Left cardiac atrium (tissue), 4 donors: ENCODE results near the gene CASZ1. TPM values are rescaled to one million over a fixed set of nuclear protein-coding genes. Genes with fewer than 3 reads are reported as not detected.

Experiments used
- ATAC-seq, 2 donors: fragments of 200-7000 bp; cut with Tn5 transposase; one replicate each; pipeline ENCODE4 v1.9.1; 2020; ENCODE audit warnings: mild to moderate bottlenecking in 2 of 2, moderate library complexity in 2 of 2
- DNase-seq: peaks from one replicate; pipeline ENCODE4 v3.0.0-alpha.2; 2020
- intact Hi-C, 2 donors: fragments of 100-400 bp; cut with DNase I; formaldehyde crosslinking; loops; one replicate each; pipeline versions ENCODE4 v1.14.1 to v1.15.1; 2022 to 2023
- total RNA-seq, 2 donors: library from RNA; stranded (reverse); fragmentation: NEBNext Ultra II Directional; extraction: Animal tissue kit (Norgen Biotek cat#: 25700); gene quantifications; one replicate each; pipeline ENCODE4 v1.2.1, GENCODE V29; 2021
- donor health status: DM: no; HTN: yes; CAD: no.
- donor health status: DM: no; HTN: yes; CAD: no; lungs with severe emphysema.
- donor health status: DM: yes; HTN: yes; CAD: no.
- donor health status: Dilated cardiomyopathy.

The CASZ1 gene
- total RNA-seq, 2 donors from 2014 or later, result 37.6 to 68.2 TPM

DNA sequence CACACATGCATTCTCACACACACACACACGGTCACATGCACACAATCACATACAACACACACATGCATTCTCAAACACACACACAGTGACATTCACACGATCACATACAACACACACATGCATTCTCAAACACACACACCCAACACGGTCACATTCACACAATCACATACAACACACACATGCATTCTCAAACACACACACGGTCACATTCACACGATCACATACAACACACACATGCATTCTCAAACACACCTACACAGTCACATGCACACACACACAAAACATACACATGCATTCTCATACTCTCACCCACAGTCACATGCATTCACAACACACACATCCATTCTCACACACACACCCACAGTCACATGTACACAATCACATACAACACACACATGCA lies 135.0 kb downstream of the CASZ1 start:
- intact Hi-C loops, result loop anchor here in 1 of 2 donors (10.0 kb wide), 1 partner anchor 137 kb away; no protein-coding TSS in a partner anchor
- DNase-seq (no peak), ATAC-seq (no peak)

- DNase-seq (no peak), ATAC-seq (no peak)
- intact Hi-C loops, result loop anchor here in 1 of 2 donors (10.0 kb wide), 1 partner anchor 135 kb away; no protein-coding TSS in a partner anchor
Observed at GRCh38 chr1:10659646-10660540, 136.6 kb downstream of the CASZ1 start.

- intact Hi-C loops, result no loop called here
- no peak for ATAC-seq
Observed at GRCh38 chr1:10659218-10659617, 137.2 kb downstream of the CASZ1 start.

DNA sequence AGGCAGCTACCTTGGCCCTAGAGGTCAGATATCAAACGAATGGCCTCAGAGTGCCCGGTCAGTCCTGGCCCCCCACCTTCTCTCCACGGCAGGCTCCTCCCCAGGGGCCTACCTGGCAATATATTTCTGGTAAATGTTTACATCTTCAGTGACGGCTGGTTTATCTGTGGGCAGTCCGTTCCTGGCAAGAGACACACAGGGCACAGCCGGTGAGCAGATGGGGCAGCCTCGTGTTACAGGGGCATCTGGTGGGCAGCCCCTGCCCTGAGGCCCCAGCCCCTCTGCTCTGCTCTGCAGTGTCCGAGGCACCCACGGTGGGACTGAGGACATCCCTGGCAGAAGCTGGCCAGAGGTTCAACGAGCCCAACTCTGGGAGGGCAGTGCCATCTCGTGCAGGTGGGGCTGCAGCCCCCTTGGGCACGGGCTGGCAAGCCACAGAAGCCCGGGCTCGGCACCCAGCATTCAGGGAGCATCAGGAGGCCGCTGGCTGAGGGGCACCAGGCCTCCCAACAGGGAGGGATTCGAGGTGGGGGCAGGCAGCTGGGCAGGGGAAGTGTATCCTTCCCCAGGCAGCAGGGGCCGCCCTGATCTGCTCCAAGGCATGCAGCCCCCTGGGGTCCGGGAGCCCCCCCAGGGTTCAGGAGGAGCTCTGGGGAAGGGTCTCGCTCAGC lies 137.9 kb downstream of the CASZ1 start:
- DNase-seq (no peak), ATAC-seq (no peak)
- intact Hi-C loops, result no loop called here

More at GRCh38 chr1:10659218-10659617, 137.2 kb downstream of the CASZ1 start:
- DNase-seq, result no peak

GRCh38 chr1:10657088-10657847 lies 139.2 kb downstream of the CASZ1 start:
- intact Hi-C loops, result no loop called here
- peak in 1 of 2 donors; percentile 12 for ATAC-seq
- no peak for DNase-seq

- intact Hi-C loops, result no loop called here
- DNase-seq (no peak), ATAC-seq (no peak)
Observed at GRCh38 chr1:10656431-10656830, 140.0 kb downstream of the CASZ1 start.

GRCh38 chr1:10655002-10655401 lies 141.4 kb downstream of the CASZ1 start:
- DNase-seq (no peak), ATAC-seq (no peak)
- intact Hi-C loops, result no loop called here

DNA sequence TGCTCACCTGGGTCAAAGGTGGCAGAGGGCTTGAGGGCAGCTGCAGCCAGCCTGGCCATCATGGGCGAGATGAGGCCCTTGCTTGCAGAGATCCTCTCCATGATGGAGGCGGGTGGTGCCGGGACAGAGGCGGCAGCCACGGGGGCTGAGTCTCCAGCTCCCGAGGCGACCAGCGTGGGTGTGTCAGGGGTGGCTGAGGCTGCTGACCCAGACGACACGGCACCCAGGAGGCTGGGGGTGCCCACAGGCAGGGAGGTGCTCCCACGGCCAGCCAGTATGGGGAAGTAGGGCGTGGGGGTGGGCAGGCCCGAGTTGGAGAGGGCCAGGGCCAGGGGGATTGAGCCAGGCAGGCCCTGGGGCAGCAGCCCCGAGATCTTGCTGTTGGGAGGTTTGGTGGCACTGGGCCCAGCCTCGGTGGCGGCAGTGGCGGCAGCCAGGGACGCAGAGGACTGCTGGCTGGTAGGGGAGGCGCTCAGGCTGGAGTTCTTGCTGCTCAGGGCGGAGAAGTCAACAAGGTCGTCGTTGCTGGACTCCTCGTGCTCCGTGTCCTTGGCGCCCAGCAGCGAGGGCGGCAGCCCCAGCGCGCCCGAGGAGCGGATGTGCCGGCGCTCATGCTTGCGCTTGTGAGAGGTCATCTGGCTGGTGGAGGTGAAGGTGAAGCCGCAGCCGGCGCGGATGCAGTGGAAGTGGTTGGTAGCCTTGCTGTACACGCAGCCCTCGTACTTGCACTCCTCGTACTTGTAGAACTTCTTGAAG lies 142.9 kb downstream of the CASZ1 start:
- no peak for ATAC-seq
- intact Hi-C loops, result no loop called here
- DNase-seq, result no peak

DNA sequence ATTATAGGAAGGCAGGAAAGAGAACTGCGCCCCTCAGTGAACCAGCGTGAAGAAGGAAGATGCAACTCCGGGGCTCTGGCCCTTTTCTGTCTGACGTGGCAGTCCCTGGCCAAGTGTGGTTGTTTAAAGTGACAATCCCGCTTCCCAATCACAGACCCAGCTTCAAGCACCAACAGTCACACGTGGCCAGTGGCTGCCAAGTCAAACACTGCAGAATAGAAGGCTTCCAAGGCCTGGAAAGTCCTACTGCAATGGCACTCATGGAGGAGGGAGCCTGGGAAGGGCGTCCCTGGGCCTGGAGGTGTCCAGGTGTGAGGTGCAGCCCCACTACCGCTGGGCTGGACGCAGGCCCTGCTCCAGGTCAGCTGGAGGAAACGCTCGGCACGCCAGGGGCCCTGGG lies 143.8 kb downstream of the CASZ1 start:
- intact Hi-C loops, result no loop called here
- no peak for ATAC-seq
- no peak for DNase-seq

- no peak for ATAC-seq
- intact Hi-C loops, result no loop called here
- no peak for DNase-seq
Observed at GRCh38 chr1:10651793-10652192, 144.7 kb downstream of the CASZ1 start.

GRCh38 chr1:10651389-10651766 lies 145.1 kb downstream of the CASZ1 start:
- DNase-seq, result no peak
- intact Hi-C loops, result no loop called here
- no peak for ATAC-seq

DNA sequence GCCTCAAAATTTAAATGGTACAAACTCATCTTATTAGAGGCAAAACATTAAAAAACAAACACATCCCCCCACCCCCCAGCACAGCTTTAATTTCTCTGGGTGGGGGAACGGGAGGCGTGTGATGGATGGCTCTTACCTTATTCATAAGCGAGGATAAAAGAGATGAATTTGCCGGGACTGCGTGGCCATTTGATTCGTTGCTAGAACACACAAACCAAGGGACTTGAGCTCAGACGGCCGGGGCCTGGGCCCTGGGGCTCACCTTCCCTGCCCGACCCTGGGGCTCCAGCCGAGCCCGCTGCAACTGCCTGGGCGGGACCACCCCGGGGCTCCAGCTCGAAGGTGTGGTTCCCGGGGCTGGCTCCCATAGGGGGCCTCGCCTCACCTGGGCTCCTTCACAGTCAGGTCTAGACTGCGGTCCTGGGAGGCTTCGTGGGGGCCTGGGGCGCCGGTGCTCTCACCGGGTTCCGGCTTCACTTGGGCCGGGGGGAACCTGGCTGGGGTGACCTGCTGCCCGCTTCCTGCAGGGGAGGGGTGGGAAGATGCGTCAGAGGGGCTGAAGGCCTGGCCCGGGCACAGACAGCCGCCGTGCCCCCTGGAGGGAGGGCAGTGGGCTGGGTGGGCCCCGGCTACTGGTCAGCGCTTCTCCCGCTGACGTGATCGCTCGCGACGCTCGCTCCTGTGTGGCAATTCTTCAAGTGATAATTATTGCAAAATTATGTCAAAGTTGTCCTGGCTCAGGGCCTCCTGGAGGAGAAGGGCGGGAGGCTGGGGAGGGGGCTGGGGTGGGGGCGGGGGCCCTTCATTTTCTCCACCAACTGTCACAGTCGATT lies 145.7 kb downstream of the CASZ1 start:
- DNase-seq (no peak), ATAC-seq (no peak)
- intact Hi-C loops, result no loop called here

DNA sequence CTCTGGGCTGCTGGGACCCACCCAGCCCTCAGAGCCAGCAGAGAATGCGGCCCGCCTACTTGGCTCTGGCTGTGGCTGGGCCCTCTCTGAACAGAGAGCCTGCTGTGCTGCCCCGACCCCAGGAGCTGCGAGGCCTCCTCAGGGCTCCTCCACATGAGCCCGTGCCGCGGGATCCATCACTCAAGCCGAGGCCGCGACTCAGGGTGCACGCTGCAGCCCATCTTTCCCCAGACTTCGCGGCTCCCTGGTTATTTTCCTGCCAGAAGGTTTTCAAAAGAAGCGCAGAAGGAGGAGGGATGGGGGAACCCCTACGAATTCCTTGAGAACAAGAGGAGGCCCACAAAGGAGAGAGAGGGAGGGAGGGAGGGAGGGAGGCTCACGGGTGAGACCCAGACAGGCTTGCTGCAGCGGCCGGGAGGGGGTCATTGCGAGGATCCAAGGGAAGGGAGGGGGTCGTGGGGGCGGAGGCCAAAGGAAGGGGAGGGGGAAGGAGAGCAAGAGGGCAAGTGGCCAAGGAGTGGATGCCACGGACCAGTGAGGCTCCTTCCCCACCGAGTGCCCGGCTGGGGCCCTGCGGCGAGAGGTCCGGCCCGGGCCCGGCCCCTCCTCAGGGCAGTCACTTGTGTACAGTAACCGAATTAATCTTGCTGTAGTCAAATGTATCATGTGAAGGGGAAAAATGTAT lies 146.8 kb downstream of the CASZ1 start:
- no peak for DNase-seq
- no peak for ATAC-seq
- intact Hi-C loops, result no loop called here

DNA sequence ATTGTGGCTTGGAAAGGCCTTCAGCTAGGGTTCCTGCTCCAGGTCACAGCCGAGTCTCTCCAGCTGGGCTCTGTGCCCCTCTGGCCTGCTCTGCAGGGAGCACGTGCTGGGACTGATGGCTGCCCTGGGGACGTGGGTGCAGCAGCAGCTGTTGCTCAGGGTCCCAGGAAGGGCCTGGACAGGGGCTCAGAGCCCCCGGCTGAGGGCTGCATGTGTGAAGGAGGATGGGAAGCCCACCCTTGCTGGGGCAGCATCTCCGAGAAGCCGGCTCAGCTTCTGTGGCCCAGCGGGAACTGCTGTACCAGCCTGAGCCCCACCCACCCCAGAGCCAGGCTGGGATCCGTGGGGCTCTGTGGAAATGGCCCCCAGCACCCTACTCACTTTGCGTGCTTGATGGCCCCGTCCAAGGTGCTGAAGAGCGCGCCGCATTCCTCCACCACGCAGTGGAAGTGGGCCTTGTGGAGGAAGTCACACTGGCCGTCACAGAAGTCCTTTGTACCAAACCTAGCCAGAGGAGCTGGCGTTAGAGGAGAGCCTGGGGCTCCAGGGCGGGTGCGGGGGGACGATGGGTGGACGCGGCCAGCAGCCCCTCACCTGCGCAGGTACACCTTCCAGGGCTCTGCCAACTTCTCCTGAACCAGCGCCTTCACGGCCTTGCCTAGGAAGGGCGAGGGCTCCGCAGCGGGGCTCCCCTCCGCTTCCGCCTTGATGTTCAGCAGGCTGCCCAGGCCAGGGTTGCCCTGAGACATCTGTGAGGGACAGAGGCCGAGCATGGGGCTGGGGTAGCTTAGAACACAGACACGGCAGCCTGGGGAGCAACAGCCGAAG lies 147.5 kb downstream of the CASZ1 start:
- ATAC-seq, result no peak
- intact Hi-C loops, result no loop called here

GRCh38 chr1:10647414-10648170 lies 148.9 kb downstream of the CASZ1 start:
- intact Hi-C loops, result no loop called here
- no peak for DNase-seq
- no peak for ATAC-seq

More for the DNA sequence above, 147.5 kb downstream of the CASZ1 start:
- DNase-seq, result no peak

DNA sequence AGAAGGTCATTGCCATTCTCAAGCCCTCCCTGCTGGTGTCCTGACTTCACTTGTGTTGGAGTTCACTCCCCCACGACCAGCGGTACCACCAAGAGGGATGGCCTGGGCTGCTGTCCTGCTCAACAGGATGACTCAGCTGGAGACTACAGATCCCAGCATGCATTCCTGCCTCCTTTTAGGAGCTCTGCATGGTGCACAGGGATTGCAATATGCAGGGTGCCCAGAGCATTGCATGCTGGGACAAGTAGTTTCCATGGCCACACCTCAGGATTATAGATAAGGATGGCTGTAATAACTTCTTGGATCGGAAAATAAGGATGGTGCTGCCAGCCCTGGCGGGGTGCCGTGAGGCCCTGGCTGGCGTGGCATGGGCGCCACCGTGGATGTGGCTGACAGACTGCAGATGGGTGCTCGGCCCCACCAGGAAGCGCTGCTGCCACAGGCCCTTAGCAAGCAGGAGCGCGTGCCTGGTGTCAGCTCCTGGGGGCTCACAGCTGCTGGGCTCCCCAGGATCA lies 150.0 kb downstream of the CASZ1 start:
- DNase-seq, result no peak
- peak; percentile 74 to 82 for ATAC-seq
- intact Hi-C loops, result no loop called here
